T-helper 9 cell (primary cell): ENCODE results near the gene AGBL1.
"Not testable (repeated sequence)": the region's sequence is repeated elsewhere in the genome, so short reads cannot be mapped to it uniquely, and the experiment has no call there.

ENCODE experiments used
- DNase-seq: peaks from one replicate; pipeline ENCODE4 v3.0.0-alpha.2; 2020

Gene AGBL1

DNA sequence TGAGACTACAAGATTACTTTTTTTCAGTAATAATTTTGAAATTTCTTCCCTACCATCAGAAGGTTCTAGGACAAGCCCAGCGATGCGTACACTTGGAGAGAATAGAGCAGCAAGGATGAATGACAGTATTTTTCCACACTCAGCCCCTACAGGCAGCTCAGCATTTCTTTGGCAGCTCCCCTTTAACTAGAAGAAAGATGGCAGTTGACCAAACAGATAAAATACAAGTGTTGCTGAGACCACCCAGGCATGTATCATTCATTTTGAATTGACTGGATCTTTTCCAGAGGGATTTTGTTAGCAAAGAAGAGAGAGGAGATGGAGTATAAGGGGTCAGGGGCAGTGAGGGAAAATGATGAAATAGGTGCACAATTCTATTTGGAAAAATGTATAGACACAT, 761.3 kb downstream of the AGBL1 start:
- no peak for DNase-seq

DNA sequence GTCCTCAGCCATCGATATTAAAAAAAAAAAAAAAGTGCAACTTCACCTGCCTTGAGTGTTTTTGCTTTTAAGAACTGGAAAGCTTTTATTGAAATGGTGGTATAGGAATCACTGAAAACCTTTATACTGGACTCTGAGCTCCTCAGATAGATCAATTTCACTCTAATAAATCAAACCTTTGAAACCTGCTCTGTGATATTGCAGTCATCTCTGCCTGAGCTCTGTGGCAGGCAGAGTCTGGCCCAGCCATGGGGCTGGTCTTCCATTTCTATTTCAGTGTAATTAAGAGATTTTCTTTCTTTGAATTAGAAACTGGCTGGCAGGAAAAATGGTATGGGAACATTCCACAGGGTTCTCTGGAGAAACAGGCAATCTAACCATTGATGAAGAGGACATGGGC, 762.5 kb downstream of the AGBL1 start:
- DNase-seq: no peak

DNA sequence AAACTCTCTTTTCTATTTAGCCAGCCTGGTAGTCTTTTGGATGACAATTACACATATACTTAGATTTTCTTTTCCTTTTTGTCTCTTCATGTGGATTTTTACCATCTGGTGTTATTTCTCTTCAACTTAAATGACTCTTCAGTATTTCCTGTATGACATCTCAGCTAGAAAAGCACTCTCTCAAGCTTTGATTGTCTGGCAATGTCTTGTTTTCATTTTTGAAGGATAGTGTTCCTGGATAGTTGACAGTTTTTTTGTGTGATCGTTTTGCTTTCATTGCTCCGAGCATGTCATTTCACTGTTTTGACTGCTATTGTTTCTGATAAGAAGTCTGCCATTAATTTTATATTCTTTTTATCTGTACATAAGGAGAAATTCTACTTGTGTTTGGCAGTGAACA, 766.4 kb downstream of the AGBL1 start:
- no peak for DNase-seq

DNA sequence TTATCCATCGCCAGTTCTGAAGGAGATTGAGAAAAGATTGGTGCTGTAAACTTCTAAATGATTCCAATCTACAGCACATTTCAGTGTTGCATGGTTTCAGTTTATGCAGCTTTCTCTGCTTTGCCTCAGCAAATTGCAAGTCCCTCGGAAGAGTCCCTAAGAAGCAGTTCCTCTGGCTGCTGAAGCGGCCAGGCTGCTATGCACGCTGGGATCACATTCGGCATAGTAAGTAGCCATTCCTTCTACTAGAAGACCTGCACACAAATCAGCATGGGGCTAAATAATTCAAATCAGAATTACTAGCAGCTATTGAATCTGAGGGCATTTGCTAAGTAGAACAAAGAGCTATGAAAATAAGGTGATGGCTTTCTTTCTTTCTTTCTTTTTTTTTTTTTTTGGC, 769.5 kb downstream of the AGBL1 start:
- DNase-seq: no peak

DNA sequence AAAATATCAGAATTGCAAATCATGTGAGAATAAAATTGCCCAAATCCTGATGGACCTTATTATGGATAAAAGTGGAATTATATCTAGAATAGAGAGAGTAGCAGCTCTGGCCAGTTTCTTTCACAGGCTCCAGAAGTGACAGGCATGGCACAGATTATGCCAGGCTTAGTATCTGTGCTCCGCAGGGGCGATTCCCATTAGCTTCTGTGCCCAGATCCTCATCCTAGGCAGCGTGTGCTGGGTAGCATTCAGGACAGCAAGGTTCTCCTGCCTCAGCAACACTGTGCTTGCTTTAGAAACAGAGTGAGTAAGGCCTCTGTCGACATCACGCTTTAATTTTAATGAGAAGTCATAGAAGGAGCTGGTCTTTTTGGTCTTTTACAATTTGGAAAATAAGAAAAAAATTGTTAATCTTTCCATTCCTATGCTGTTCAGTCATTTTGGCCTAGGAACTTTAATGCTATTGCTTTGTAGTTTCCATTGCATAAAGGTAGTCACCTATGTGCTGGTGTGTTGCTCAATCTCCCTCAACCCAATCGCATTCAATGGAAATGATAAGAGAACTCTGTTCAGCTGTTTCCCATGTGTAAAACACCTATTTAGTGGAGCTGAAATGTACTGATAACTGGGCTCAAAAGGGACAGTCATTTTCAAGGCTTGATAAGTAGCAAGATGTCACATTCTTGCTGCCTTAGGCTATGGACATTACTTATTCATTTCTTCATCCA, 770.1 kb downstream of the AGBL1 start:
- no peak for DNase-seq

DNA sequence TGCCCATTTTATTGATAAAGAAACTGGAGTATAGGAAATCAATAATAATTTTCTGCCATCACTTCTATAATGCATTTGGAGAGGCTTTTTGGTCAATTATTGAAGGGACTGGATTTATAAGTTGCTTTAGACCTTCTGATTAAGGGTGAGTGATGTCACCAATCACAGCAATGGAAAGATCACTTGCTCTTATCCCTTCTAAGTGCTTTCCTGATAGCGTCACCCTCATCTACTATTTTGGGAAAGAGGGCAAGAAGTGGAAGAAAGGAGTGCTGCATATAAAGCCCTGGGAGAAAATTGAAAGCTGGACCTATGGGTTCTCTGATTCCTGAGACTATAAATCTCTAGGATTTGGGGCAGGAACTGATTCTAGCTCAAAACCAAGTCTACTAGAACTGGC, 771.3 kb downstream of the AGBL1 start:
- DNase-seq: no peak

DNA sequence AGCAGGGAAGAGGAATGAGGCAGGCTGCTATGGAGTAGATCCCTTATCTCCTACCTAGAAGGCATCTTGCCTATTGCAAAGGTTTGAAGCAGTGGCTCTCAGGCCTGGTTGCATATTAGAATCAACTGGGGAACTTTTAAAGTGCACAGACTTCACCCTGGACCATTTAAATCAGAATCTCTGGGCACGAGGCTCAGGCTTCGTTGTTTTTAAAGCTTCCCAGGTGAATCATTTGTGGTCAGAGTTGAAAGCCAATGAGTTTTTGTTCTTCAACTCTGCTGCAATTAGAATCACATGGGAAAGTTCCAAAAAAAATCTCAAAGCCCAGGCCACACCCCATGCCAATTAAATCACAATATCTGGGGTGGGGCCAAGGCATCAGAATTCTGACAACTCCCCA, 773.1 kb downstream of the AGBL1 start:
- DNase-seq: no peak

DNA sequence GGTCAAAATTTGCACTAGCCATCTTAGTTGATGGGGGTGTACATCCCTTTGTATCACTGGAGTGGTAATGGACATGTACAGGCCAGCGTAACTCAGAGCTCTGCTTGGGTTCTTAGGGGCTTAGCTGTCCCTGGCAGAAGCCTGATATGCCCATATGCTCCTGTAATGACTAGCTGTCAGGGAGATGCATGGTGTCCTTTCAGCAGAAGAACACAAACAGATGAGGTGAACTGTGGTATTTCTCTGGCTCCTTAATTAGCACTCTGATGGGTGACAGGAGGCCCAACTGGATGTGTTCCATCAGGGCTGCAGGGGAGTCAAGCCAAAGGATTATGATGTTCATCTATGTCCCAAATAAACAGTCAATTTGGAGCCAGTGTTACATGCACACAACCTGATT, 774.5 kb downstream of the AGBL1 start:
- DNase-seq: no peak

DNA sequence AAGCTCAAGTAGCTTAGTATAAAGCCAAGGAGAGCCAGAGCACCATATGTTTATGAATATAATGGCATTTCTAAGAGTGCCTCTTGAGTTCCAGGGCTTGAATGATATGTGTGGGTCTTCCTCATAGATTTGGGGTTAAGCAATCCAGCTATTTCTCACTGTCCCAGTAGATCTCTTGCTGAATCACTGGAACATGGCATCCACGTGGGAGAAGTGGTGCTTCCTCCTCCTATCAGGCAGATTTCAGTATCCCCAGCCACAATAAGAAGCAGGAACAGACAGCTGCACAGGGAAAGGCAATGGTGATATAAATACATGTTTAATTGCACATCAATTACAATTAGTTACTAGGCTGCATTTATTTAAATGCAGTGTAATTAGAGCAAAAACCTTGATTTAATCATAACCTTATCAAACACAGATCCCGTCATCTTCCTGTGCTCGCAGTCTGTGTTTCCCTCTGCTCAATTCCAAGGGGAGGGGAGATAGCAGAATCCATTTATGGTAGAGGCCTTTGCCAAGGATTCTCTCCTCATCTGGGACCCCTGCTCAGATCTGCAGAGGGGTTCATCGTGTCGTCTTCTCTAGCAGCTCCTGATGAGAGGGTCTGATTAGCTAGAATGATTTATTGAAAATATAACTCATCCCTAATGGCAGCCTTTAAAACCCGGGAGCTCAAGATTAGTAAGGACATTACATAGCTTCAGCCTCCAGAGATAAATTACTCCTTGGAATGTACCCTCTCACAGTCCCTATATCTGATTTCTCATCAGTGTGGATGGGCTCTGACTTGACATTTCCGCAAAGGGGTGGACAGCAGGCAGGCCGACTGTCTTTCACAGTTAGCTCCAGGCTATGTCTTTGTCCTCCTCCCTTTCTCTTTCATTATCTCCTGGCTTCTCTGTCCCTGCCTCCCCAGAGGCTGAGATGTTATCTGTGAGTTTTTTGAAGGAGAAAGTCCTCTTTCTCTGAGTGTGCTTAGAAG, 775.9 kb downstream of the AGBL1 start:
- no peak for DNase-seq

DNA sequence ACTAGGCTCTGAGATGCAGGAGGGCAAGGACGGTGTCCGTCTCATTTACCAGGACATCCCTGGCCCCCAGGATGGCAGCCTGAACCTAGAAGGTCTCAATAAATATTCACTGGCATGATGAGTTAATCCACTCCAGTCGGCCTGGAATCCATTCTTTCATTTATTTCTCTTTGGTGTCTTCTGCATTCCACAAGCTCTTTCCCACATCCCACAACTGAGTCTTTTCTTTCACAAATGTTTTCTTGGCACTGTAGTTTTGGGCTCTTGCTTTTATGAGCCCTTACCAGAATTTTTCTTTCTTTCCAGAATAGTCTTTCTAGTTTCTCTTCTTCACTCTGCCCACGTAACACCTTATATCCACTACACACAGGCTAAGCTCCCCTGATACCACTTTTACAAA, 778.0 kb downstream of the AGBL1 start:
- DNase-seq: no peak

DNA sequence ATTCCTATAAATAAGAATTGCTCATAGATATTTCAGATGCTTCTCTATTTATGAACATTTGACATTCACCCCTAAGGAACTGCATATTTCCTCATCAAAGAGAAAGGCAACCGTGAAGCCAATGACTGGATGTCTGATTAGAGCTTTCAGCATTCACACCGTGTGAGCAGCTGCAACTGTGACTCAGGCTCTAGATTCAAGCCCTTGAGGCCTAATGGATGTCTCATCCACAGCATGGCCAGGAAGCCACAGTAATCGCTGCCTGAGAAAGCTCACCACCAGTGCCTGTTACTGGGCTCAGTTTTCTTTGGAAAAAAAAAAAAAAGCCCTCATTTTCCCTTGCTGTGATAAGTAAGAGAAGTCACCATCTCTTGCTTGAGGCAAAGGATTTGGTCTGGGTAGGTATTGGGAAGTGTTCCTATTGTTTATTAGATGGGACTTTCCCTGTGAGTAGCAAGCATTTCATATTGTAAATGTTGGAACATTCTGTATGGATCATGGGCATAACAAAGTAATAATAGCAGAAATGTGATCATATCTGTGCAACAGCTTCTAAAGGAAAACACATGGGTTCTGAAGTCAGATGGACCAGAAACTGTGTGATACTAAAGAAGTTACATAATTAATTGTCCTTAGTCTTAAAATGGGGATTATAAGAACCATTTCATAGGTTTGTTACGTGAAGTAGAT, 783.7 kb downstream of the AGBL1 start:
- DNase-seq: no peak

DNA sequence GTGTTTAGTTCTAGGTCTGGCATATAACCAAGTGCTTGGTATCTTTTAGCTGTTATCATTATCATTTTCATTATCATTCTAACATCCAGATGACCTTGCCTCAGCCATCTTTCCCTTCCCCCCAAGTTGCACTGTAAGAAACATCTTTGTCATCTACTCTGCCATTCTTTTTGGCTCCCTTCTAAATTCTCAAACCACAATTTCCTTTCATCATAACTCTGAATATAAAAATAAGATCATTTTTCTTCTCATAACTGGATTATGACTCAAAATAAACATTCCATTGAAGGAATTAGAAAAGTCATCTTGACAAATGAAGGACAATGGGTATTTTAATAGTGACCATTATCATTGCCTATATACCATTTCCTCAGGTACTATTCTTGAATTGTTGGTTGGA, 786.2 kb downstream of the AGBL1 start:
- DNase-seq: no peak

DNA sequence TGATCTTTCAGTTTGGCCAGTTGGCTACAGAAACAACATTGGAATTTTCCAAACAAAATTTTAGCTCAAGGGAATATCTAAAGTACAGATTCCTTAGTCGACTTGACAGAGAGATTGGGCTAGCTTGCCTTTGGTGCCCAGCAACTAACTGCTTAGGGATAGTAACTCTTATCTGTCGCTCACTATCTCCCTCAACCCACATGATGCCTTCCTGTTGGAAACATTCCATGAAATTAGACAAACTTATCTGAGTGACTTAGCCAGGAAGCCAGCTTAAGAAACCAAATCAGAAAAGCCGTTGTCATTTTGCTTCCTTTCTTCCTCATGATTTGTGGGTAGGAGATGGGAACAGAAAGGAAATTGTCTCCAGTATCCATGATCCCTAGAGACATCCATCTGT, 791.2 kb downstream of the AGBL1 start:
- DNase-seq: no peak

DNA sequence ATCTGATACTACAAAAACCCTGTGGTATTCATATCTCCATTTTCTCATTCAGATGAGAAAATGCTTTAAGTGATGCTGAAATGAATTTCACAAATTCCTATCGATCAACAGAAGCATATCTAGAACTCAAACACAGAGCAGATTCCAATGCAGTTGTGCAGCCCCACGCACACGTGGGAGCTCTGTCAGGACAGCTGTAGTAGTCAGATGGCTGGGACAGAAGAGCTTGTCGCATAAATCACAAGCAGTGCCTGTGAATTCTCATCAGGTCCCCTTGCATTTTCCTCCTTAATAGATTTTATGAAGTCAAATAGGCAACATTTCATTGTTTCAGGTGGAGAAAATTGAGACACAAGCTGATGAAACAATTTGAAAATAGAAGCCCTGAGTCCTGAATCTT, 792.3 kb downstream of the AGBL1 start:
- DNase-seq: no peak

DNA sequence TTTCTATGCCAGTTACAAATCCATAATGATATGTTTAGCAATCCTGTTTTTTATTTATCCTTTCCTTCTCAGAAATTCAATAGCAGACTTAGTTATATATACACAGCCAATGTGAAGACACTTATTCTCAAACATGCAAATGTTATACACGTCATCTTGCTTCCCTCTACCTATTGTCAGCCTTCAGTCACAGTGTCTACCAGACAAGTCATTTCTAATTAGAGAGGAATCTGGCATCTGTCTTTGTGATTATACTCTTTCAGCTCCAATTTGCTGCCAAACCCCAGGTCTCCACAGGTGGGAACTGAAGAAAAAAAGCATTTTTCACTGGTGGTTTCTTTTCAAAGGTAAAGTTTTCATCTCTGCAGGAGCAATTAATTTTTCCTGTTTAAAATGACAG, 793.1 kb downstream of the AGBL1 start:
- DNase-seq: no peak

DNA sequence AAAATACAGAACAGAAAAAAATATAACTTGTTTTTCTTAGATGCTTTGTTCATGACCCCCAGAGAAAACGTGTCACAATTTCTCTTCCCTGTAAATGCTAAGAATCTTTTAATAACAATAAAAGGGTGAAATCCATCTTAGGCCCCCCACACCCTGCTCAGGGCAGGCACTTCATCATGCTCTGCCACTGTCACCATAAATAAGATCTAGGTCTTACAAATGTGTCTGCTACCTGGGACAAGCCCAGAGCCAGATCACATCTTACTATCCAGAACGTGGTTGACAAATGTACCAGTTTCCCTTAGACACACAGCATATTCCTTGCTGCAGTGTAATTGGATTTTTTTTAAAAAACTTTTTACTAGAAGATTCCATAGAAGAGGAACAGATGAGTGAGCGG, 795.4 kb downstream of the AGBL1 start:
- DNase-seq: no peak

DNA sequence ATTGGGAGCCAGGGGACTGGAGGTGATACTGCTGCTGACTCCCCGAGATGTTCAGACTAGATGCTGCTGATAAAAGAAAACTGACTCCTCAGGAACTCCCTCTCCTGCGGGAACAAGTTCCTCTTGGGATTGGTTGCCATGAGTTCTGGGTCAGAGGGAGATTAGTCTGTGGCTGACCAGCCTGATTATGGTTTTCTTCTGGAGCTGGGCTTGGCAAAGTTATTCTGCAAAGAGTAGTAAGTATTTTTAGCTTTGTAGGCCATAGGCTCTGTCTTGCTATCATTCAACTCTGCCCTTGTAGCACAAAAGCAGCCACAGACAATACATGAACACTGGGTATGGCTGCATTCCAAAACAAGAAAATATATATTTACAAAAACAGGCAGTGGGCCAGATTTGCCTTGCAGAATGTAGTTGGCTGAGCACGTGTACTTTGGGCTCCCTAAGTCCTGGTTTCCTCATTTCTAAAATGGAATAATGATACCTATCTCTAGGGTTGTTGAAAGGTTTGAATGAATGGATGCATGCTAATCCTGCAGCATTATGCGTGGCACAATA, 796.8 kb downstream of the AGBL1 start:
- no peak for DNase-seq

DNA sequence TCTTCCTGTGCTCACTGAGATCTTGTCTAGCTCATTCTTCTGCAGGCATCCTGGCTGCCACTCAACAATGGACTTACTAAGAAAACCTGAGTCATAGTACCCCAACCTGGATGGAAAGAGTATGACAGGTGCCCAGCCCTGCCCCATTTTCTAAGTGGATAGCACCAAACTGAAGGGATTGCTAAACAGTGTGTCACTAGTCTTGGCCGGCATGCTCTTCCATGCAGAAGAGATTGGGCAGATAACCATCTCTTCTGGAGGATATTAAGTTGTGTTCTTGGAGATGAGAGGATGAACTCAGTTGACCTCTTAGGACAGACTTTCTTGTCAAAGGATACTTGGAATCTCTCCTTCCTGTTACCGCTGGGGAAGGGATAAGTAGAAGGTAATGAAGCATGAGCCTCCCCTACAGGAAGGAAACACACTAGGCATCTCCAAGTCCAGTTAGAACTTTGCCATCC, 797.5 kb downstream of the AGBL1 start:
- no peak for DNase-seq

DNA sequence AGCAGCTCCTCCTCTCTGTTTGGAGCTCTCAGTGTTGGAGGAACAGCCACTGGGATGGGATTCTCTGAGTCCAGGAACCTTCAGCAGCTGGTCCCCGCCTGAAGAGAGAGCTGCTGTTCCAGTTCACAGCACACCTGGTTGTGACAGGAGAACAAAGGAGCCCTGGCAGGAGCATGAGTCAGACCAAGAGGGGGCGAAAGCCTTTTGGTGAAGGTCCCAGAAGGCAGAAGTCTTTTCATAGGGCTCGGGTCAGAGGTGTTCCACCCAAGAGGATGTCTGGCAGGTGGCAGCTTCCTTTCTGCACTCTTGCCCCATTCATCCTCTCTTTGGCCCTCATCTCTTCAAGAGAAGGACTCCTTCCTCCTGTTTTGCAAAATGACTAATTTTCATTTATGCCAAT, 799.2 kb downstream of the AGBL1 start:
- DNase-seq: not testable (repeated sequence)

DNA sequence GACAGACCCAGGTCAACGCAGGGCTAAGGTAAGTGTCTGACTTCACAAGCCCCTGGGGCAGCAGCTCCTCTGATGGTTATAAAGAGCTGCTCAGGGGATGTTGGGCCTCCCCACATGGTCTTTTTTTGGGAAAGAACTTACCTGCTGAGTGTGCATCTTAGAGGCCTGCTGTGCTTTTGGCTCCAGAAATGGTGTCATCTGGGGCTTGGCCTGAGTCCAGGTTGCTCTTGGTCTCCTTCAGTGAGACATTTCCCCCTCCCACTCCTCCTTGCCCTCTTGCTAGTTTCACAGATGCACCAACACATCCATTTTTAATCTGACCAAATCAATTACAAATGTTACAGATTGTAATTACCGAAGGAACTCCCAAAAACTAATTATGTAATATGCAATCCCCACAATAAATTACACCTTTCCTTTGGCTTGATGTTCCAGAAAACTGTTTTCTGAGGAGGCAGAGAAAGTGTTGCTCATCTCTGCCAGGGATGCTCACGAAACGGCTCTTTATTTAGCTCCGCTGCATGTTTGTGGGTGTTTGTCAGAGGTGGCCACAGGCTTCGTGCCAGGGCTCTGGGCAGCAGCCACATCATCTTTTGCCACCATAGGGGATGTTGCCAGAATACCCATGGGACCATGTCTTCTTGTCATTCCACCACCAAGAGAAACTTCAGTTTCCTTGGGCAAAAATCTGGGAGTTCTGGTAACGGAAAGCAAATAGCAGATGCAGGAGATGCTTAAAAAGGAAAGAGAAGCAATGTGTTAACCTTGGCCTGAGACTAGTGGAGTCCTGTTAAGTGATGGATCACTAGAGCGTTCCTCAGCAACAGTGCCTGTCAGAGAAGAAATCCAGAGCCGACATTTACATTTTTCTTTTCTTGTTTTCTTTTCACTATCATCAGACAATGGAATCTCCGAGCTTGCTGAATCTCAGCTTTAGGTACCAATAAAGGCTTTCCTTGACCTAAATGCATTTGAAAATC, 799.9 kb downstream of the AGBL1 start:
- no peak for DNase-seq

DNA sequence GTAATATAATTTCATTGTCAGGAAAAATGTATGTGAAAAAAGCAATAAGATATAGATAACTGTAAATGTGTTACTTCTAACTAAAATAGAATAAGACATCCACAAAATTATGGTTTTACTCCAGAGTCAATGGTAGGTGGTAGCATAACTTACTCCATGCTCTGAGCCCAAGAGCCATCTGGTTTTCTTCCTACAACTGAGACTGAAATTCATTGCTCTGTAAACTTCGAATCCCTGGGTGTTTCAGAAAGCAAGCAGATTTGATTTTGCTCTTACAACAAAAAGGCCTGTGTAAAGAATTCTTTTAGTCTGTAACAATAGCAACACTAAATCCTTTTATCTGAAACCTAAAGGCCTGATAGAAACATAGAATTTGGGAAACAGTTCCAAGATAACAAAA, 805.9 kb downstream of the AGBL1 start:
- no peak for DNase-seq
